ENCODE data around the gene WBP2NL.
A peak's percentile ranks its signal among the peaks of the same experiment; 100 is the strongest.

GRCh38 chr22:41976961-41977566, 21.5 kb upstream of the WBP2NL start:
- TF ChIP-seq POLR2AphosphoS5 (IDR thresholded peaks at IDR 0.05) (peak; percentile 65), CTCF (IDR thresholded peaks at IDR 0.05; ENCODE audit: poor library complexity, severe bottlenecking) (no peak), EZH2 (IDR thresholded peaks at IDR 0.05; ENCODE audit: borderline replicate concordance, insufficient read depth, low read length, poor library complexity, severe bottlenecking) (no peak)
- TF ChIP-seq, protein P1, sequence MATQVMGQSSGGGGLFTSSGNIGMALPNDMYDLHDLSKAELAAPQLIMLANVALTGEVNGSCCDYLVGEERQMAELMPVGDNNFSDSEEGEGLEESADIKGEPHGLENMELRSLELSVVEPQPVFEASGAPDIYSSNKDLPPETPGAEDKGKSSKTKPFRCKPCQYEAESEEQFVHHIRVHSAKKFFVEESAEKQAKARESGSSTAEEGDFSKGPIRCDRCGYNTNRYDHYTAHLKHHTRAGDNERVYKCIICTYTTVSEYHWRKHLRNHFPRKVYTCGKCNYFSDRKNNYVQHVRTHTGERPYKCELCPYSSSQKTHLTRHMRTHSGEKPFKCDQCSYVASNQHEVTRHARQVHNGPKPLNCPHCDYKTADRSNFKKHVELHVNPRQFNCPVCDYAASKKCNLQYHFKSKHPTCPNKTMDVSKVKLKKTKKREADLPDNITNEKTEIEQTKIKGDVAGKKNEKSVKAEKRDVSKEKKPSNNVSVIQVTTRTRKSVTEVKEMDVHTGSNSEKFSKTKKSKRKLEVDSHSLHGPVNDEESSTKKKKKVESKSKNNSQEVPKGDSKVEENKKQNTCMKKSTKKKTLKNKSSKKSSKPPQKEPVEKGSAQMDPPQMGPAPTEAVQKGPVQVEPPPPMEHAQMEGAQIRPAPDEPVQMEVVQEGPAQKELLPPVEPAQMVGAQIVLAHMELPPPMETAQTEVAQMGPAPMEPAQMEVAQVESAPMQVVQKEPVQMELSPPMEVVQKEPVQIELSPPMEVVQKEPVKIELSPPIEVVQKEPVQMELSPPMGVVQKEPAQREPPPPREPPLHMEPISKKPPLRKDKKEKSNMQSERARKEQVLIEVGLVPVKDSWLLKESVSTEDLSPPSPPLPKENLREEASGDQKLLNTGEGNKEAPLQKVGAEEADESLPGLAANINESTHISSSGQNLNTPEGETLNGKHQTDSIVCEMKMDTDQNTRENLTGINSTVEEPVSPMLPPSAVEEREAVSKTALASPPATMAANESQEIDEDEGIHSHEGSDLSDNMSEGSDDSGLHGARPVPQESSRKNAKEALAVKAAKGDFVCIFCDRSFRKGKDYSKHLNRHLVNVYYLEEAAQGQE (IDR thresholded peaks at IDR 0.05; ENCODE audit: borderline replicate concordance) = peak; percentile 37
